DMS 273 (cell line): ENCODE data around the gene OGA.

Experiments
- DNase-seq: peaks from one replicate; lab custom pipeline; 2025; ENCODE audit not compliant: unreplicated experiment; lab: John Stamatoyannopoulos, UW

The OGA gene

DNA sequence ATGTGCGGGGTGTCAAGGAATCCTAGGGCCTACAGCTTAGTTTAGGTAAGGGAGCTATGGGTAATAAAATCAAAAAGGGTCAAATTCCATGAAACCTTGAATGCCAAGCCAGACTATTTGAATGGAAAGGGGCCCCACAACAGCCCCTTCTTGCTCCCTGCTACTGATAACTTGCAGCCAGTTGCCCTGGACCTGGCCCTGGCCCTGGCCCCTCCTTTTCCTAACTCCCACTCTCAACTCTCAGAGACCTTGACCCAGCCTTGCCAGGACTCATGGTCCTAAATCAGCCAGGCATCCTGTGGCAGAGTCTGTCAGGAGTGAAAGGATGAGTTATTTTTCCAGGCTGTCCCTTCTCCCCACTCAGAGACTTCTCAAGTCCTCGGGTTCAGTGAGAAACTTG is 19.5 kb upstream of the OGA start:
- DNase-seq = no peak

DNA sequence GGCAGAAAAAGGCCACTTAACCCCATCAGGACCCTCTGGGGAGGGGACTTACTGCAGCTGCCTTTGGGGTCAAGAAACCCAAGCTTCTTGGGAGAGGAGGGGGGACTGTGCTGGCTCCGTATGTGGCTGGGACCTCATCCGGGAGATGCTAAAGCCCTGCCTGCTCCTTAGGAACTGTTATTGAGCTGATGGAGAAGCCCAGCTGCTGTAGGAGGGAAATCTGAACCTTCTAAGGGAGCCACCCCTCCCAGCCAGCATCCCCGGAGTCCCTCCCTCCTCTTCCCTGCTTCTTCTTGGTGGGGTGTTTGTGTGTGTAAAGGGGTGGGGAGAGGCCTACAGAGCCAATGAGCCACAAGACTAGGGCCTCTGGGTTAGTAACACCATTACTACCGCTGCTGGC is 17.1 kb upstream of the OGA start:
- peak; percentile 34 for DNase-seq

DNA sequence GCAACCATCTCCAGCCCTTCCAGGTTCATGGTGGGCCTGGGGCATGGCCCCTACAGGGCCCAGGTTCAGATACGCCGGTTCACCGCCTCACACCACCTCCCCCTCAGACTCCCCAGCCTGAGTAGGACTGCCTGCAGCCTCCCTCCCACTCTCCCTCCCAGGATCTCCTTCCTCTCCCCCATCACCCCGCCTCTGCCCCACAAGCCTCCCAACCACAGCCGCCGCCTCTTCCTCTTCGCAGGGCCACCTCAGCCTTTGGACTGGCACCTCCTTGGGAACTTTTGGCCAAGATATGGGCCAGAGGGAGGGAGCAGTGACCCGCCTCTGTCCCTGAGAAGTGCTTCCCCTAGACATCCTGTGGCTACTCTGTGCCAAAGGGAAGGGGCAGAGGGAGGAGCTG is 16.1 kb upstream of the OGA start:
- no peak for DNase-seq

DNA sequence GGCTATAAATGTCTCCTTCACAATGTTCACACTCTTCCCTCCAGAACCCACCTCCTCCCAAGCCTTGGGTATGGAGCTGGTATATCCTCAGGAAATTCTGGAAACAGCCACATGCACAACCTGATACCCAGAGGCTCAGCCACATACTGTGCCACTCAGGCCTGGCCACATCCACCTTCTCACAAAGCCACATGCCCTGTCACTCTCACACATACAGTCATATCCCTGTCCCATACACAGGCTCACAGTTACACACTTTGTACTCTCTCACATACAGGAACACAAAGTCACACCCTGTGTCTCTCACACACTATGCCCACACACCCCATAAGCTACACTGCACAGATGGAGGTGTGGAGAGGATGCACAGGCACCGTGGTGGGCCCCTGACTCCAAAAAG is 15.2 kb upstream of the OGA start:
- DNase-seq = no peak

DNA sequence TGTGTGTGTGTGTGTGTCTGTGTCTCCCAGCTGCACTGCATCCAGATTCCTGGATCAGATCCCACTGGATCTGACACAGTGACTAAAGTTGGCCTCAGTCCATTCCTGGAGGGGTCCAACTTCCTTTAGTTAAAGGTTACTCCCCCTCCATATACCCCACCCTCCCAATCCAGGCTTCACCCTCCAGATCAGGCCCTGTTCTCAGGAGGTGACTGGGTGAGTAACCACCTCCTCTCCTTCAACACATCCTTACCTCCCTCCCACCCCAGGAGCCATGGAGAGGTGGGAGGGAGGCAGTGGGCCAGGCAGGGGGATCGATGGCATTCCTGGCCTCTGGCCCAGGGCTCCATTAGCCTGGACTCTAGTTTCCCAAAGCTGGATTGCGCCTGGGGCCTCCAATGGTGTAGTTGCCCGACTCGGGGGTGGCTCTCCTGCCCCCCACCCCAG is 14.1 kb upstream of the OGA start:
- peak; percentile 32 for DNase-seq

DNA sequence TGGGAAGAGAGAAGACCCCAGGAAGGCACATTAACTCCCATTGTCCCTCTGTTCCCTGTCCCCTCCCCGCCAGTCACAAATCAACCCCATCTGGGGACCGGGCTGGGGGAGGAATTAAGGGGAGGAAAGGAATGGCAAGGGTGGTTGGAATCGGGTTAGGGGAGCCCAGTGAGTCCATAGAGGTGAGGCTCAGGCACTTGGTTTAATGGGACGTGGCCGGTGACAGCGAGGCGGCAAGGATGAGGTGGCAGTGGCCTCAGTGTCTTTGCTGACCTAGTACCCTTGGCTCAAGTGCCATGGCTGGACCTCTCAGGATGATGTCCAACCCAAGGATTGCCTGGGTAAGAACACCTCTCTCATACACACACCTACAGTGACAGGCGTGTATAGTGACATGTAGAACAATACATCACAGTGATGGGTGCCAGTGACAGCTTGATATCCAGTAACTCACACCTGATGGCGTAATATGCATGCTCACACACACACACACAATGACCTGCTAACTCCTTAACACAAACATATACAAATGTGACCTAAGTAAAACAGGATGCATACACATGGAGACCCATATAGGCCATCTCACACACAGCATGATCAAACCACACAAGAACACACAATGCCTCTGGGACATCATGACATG is 13.0 kb upstream of the OGA start:
- no peak for DNase-seq

DNA sequence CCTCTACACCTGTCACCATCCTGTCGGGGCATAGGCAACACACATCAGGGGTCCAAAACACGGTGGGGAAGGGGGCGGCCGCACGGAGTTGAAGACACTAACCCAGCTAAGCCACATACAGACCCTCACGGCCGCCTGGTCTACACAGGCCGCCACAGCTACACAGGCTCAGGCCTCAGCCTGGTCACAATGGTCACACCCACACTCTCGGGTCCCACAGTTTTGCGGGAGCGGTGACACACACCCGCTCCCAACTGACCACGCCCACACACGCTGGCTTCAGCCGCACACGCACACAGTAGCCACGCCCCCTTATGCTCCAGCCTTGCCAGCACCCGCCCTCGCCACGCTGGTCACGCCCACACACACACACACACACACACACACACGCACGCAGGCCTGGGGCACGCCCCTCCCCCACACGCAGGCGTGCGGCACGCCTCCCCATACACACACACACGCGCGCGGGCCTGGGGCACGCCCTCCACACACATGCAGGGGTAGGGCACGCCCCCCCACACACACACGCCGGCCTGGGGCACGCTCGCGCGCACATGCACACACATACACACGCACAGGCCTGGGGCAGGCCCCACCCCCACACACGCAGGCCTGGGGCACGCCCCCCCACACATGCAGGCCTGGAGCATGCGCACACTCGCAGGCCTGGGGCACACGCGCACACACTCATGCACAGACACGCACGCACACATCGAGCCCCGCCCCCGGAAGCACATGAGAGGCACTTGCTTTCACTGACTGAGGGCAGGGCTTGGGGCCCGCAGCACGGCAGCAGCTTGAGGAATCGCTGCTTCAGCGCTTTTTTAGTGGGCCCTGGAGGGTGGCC is 12.3 kb upstream of the OGA start:
- DNase-seq = peak; percentile 84

DNA sequence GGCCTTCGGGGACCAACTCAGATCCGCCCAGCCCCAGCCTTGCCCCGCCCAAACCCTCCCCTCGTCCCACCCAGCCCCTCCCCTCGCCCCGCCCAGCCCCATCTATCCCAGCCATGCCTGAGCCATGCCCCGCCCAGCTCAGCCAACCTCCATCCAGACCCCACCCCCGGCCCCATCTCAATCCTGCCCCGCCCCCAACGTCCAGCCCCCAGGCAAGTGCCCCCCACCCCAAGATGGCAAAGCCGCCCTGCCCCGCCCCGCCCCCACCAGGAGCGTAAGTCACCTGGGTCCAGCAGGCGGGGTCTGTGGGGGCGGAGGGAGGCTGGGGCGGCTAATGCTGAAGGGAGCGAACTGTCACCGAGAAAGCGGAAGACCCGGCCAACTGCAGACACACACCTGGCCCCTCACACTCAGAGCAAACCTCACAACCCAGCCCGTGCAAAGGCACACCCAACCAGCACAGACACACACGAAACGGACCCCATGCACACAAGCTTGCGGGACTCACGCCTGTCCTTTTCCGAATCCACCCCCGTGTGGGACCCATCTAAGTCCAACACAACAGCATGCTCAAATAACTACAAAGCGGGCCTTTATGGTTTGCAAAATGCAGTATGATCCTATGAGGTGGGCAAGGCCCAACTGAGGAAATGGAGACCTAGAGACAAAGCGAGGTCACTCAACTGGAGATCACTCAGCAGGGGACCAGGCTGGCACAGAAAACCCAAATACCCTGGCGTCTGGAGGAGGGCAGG is 11.5 kb upstream of the OGA start:
- no peak for DNase-seq

DNA sequence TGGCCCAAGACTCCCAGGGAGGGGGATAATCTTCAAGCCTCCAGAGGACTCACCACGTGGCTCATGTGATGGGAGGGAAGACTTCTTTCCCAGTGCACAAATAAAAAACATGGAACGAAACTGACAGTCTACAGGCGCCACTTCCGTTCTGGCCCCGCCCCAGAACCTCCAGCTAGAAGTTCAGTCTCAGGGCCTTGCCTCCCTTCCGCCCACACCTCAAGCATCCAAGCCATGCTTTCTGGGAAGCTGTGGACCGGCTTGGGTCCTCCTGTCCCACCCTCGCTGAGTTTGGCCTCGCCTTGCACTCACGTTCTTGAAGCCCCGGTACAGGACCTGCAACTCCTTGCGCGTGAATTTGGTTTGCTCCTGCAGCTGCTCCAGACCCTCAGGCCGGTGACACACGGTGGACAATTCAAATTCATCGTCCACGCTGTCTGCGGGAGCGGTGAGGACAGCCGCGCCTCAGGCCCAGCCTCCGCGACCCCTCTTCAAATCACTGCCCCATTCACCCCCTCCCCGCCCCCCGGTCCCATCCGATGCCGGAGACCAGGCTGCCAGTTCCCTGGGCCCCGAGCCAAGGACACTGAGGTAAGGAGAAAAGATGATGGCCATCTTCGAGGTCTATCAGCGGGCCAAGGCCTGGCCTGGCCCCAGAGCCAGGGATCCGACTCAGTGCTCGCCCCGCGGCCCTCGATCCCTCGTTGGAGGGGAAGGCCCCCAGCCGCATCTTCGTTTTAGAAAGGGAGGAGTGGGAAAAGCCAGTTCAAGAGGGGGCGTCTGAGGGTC is 10.7 kb upstream of the OGA start:
- no peak for DNase-seq

DNA sequence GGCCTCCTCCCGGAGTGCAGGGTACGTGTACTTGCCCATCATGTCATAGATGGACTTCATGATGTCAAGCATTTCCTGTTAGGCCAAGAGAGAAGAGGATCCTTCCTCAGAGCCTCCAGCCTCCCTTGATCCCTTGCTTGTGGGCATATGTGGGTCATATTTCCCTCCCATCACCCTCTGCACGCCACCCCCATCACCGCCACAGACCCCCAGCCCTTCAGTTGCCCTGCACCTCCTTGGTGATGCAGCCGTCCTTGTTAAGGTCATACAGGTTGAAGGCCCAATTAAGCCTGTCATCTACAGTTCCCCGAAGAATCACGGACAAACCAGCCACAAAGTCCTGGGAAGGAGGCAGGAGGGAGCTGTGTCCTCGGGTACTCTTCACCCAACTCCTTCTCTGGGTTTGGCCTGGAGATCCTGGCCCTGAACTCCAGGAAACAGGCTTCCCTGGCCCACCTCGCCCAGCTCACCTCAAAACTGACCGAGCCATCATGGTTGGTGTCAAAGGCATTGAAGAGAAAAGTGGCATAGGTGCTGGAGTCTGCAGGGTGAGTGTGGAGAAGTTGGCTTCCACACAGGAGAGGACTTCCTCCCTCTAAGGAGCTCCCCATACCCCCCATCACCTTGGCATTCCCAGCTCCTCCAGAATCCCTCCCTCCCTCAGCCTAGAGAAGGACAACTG is 9.8 kb upstream of the OGA start:
- no peak for DNase-seq

DNA sequence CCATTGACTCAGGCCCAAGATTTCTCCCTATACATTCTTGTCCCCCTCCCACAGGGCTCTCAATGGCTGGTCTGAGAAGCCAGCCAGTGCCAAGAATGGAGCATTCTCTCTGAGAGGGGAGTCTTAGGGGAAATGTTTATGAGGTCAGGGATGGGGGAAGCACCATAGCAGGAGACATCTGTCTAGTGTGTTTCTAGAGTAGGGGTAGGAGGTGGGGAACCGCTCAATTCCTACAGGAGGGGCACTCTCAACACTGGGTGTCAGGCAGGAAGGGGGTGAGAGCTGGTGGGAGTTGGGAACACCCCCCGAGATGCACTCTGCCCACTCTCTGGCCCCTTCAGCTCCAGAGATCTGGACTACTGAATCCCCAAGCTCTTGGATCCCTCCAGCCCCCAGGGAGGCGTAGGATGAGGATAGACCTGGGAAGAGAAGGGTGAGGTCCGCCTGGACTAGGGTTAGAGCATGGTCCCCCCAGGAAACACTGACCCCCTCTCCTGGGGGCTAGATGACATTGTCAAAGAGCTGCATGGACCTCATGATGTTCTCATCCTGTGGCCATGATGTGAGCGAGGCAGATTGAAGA is 8.7 kb upstream of the OGA start:
- DNase-seq = no peak

DNA sequence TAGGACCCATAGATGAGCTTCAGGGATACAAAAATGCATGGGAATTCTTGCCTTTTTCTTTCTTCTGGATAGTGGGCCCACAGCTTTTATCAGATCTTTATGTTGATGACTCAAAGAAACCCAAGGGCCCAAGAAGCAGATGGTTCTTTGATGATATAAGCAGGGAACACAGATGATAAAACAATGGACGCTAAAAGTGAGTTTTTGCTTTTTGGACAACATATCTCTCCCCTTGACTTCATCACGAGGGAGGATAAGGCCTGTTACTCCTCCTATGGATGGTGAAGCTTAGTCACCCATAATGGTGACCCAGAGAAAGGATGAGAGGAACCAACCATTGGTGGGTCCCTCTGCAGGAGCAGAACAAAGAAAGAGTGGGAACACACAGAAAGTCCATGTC is 6.5 kb upstream of the OGA start:
- DNase-seq = no peak

DNA sequence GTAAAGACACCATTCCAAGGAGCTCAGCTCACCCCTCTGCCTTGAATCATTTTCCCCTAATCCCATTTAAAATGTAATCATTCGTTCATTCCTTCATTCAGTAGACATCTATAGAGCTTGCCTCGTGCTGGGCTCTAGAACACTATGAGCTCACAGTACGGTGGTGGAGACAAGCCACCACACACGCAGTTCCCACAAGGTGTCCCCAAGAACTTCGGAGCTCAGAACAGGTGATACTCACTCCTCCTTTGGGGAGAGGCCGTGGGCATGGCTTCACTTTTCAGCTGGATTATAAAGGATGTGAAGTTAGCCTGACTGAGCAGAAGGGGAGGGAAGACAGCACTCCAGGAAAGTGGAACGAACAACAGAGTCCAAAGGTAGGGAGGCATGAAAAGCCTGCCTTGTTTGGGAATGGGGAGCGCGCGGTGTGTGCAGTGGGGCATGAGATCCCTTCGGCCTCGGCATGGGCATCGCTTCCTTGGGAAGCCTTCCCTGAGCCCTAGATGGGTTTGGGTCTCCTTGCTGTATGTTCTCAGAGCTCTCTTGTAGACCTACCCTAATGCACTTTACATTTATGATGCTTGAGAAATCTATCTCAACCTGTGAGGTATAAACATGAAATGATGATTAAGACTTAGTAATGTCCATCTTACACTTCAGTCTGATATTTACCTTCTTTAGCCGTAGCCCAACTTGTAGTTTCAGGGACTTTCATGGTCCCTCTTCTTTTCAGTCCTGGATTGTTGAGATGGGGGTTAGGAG is 809 bp upstream of the OGA start:
- peak; percentile 78 for DNase-seq

DNA sequence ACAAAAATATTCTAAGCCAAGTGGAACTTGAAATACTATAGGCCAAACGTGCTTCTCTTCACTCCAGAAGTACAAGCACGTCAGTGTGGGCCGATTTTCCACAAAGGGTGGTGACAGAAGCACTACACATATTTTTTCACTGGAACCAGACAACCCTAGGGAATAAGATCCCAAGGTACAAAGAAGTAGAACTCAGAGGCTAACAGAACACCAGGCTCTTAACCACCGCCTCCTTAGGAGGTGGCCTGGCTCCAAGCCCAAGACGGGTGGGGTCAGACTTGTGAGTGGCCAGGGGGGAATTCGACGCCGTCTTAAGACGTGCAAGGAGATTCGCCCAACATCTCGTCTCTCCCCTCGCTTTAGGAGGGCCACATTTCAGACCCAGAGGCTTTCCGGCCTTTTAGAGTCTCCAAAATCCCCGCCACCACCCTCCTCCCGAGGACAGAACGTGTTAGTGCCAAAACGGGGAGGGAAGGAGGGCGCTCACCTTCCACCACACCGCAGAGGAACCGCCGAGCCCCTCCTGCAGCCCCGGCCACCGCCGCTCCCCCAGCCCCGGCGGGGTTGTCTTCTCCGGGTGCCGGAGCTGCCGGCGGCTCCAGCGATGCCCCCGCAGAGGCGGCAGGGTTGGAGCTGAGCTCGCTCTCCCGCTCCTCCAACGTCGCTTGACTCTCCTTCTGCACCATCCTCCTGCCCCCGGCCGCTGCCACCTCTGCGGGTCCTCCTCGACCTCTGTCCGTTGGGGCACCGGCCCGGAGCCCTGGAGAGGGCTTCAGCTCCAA is 716 bp downstream of the OGA start:
- peak; percentile 71 for DNase-seq

DNA sequence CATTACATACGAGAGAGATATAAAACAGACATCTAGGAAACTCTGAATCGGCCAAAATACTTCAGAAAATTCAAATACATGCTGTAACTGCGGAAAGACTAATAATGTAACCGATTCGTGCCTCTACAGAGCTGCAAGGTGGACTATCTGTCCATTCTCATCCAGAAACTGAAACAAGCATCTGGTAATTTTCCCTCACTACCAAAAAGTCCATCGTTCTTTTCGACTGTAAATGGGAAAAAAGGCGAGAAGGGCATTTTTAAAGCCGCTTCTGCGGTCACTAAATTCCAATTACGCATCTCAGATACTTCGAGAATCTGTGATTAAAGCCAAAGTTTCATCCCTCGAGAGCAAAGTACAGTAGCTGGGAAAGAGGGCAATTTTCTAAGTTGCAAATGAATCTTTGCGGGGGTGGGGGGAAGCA is 1.3 kb downstream of the OGA start:
- no peak for DNase-seq

DNA sequence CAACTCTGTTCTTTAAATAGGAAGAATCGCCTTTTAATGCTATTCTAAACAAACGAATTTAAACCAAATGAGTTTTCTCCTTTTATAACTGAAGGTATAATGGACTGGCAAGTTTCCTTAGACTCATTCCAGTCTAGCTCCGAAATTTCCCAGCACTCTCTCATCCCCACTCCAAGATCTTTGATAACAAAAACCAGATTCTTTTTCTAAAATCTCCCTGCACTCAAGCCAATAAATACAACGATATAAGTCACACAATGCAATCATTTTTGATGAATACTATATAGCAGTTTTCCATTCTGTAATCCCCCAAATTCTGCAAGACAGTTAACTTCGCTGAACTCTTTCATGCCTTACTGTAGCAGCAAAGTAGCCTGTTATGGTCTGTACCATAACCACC is 1.9 kb downstream of the OGA start:
- no peak for DNase-seq

DNA sequence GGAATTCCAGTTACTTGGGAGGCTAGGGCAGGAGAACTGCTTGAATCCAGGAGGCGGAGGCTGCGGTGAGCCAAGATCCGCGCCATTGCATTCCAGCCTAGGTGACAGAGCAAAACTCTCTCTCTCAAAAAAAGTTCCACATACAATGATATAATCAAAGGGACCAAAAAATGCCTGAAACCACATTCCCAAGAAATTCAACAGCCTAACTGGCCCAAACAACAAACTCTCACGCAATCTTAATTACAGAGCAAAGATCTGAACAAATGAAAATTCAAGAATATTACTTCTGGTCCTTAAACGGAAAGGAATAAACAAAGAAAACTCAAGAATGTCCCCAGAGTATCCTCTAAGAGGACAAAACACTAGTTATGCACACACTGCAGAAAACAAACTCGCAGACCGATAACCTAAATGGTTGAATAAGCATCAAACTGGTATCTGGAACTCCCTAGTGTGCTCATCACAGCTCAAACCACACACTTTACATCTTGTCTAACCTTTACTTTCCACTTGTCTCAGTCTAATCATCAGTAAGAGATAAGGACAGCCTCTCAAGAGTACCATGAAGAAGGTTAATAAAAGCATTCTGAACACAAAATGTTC is 3.7 kb downstream of the OGA start:
- no peak for DNase-seq

DNA sequence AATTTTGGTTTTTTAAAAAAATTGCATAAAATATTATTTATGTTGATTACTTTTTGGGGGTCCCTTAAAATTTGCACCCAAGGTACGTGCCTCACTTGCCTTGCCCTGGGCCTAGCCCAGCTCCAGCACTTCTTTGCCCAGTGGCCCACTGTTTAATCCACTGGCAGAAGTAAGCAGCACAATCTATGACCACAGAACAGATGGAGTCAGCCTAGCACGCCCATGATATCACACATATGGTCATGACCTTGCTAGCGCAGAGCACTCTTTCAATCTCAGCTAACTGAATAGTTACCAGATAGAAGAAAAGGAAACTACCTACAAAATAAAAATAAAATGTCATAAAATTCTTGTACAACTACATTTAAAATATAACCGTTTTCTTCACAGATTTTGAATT is 5.6 kb downstream of the OGA start:
- peak; percentile 66 for DNase-seq
